Transverse colon (tissue), 4 donors: ENCODE results near the gene BEST2. TPM values are rescaled to one million over a fixed set of nuclear protein-coding genes. Genes with fewer than 3 reads are reported as not detected.

Experiments
- DNase-seq: peaks from one replicate; pipeline ENCODE4 v3.0.0-alpha.2; 2019
- H3K27ac ChIP-seq, 4 donors: fragments of 200-600 bp; sonication (generic); 2 replicates each; pipeline ENCODE4 v1.5.1; 2016 to 2018; ENCODE audit warnings: inconsistent platforms in 4 of 4
- H3K27me3 ChIP-seq: fragments of 200-600 bp; sonication (generic); 2 replicates; pipeline ENCODE4 v1.5.1; 2017; ENCODE audit warnings: inconsistent platforms
- H3K36me3 ChIP-seq, 4 donors: fragments of 200-600 bp; sonication (generic); 2 replicates each; pipeline ENCODE4 v1.5.1; 2017 to 2019; ENCODE audit warnings: inconsistent platforms in 4 of 4
- H3K4me1 ChIP-seq, 4 donors: fragments of 200-600 bp; sonication (generic); 2 replicates each; pipeline ENCODE4 v1.5.1; 2017 to 2020; ENCODE audit warnings: inconsistent platforms in 4 of 4
- H3K4me3 ChIP-seq, 4 donors: fragments of 200-600 bp; sonication (generic); 1 replicate in 1 of 4; 2 replicates in 3 of 4; pipeline versions ENCODE4 v1.5.1 to v1.6.1; 2017 to 2019; ENCODE audit warnings: inconsistent platforms in 4 of 4
- H3K9me3 ChIP-seq, 2 donors: fragments of 200-600 bp; sonication (generic); 2 replicates each; pipeline ENCODE4 v1.5.1; 2017 to 2019; ENCODE audit warnings: inconsistent platforms in 2 of 2
- EP300 ChIP-seq: sonication (generic); formaldehyde crosslinking; IDR thresholded peaks from one replicate; pipeline ENCODE4 v1.6.1; 2017; ENCODE audit warnings: antibody characterized with exemption, low read depth
- POLR2A ChIP-seq: fragments of 450-650 bp; IDR thresholded peaks from one replicate; pipeline ENCODE4 v1.6.1; 2016; ENCODE audit warnings: antibody characterized with exemption, mild to moderate bottlenecking, moderate library complexity
- POLR2AphosphoS5 ChIP-seq, 3 donors: sonication (generic); formaldehyde crosslinking; IDR thresholded peaks; one replicate each; pipeline ENCODE4 v1.6.1; 2016; ENCODE audit warnings: antibody characterized with exemption in 3 of 3
- WGBS, 2 donors: methylation state at CpG; one replicate each; pipeline ENCODE4 v1.1.5; 2018; ENCODE audit warnings: low coverage in 1 of 2; 5-methylcytosine and 5-hydroxymethylcytosine counted together
- in situ Hi-C, 4 donors: fragments of 200-750 bp; cut with MboI; loops; one replicate each; pipeline versions ENCODE4 v1.15.0 to v1.15.1; 2017; ENCODE audit warnings: low sequenced_read_pairs in 3 of 4, low pct_ligation_motif_present in 1 of 4, low pct_unique_long_range_greater_than_20kb in 1 of 4
- intact Hi-C: fragments of 100-400 bp; cut with DNase I; formaldehyde crosslinking; loops from one replicate; pipeline ENCODE4 v1.15.1; 2023; ENCODE audit warnings: low total_unique reads
- small RNA-seq, 4 donors: library from RNA; depleted of rRNA; stranded (forward); fragments of <200 nt; gene quantifications; one replicate each; pipeline ENCODE3, GENCODE V24; 2016
- total RNA-seq, 4 donors: library from RNA; depleted of rRNA; stranded (reverse); fragments of >200 nt; gene quantifications; one replicate each; pipeline ENCODE4 v1.1.0, GENCODE V29; 2016
- TF ChIP-seq, protein P1 (sequence below), 5 experiments: fragments of 200-600 bp in 3 of 5; fragments of 450-650 bp in 2 of 5; sonication (generic) in 3 of 5; IDR thresholded peaks; 1 replicate in 2 of 5; 2 replicates in 3 of 5; pipeline ENCODE4 v1.5.1; 2016 to 2017; ENCODE audit warnings: antibody characterized with exemption in 5 of 5, inconsistent platforms in 3 of 5, mild to moderate bottlenecking in 2 of 5, moderate library complexity in 1 of 5

BEST2 gene
- total RNA-seq, 4 donors from 2014 or later: 121 to 325 (median 141) TPM

DNA sequence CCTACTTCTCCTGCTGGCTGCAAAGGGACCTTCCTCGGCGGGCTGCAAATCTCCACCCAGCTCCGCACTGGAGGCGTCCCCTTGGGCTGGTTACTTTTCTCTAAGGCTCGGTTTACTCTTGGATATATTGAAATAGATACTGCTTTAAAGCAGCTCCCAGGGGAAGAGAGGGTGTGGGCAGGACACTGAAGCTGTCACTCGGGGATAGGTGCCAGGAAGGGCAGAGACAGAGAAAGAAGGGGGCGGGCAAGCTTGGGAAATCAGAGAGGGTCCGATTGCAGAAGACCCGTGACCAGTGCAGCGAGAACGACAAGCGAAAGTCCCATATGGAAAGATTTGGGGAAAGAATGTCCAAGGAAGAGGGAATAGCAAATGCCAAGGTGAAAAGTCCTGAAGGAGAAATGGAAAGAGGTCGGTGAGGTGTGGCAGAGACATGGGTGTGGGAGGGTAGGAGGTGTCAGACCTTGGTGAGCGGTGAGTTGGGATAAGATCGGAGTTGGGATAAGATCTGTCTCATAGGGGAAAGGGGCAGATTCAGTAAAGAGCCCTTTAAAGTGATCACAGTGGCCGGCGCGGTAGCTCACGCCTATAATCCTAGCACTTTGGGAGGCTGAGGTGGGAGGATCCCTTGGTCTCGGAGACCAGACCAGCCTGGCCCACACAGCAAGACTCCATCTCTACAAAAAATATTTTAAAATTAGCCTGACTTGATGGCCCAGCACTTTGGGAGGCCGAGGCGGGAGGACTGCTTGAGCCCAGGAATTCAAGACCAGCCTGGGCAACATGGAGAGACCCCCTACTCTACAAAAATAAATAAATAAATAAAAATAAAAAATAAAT lies 50.9 kb downstream of the BEST2 start:
- peak overlapping the region; percentile 80 to 88 (median 84) for H3K27ac ChIP-seq
- 36 to 42% methylated on average over 16 to 22 of the region's 22 CpGs for WGBS, 2 donors
- DNase-seq: no peak
- TF ChIP-seq, protein P1, sequence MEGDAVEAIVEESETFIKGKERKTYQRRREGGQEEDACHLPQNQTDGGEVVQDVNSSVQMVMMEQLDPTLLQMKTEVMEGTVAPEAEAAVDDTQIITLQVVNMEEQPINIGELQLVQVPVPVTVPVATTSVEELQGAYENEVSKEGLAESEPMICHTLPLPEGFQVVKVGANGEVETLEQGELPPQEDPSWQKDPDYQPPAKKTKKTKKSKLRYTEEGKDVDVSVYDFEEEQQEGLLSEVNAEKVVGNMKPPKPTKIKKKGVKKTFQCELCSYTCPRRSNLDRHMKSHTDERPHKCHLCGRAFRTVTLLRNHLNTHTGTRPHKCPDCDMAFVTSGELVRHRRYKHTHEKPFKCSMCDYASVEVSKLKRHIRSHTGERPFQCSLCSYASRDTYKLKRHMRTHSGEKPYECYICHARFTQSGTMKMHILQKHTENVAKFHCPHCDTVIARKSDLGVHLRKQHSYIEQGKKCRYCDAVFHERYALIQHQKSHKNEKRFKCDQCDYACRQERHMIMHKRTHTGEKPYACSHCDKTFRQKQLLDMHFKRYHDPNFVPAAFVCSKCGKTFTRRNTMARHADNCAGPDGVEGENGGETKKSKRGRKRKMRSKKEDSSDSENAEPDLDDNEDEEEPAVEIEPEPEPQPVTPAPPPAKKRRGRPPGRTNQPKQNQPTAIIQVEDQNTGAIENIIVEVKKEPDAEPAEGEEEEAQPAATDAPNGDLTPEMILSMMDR (IDR thresholded peaks at IDR 0.05): no peak
- peak; percentile 23 for TF ChIP-seq POLR2A
- no peak for TF ChIP-seq EP300
- TF ChIP-seq POLR2AphosphoS5 (IDR thresholded peaks at IDR 0.05): no peak
- no peaks in the 10 kb centered on the region for H3K36me3 ChIP-seq
- H3K9me3 ChIP-seq: no peaks in the 10 kb centered on the region
- peak overlapping the region; percentile 36 to 84 (median 75) for H3K4me3 ChIP-seq
- H3K4me1 ChIP-seq: peaks cover 15 to 32% (median 25%) of the 10 kb centered on the region in 4 donors
- no peaks in the 10 kb centered on the region for H3K27me3 ChIP-seq
- intact Hi-C loops: loop anchor here (5.0 kb wide), 1 partner anchor 35 kb away; no protein-coding TSS in a partner anchor
- in situ Hi-C loops: no loop called here

DNA sequence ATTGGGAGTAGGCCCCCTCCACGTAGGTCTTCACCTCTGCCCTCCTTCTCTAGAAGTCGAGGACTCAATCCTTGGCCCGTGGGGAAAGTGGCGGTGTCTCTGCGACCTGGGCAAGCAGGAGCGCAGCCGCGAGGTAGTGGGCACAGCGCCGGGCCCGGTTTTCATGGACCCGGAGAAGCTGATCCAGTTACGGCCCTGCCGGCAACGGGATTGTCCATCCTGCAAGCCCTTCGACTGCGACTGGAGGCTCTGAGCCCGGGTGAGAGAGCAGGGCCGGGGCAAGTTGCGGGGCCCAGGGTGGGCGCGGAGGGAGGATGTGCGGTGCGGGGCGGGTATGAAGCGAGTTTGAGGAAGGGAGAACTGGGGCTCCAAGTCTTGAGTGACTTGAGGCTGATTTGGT lies 52.5 kb downstream of the BEST2 start:
- TF ChIP-seq POLR2AphosphoS5 (IDR thresholded peaks at IDR 0.05) (no peak), EP300 (no peak), POLR2A (no peak)
- TF ChIP-seq, protein P1 (IDR thresholded peaks at IDR 0.05): no peak
- Histone ChIP-seq H3K4me3 (no peak overlapping the region), H3K36me3 (no peaks in the 10 kb centered on the region), H3K27me3 (no peaks in the 10 kb centered on the region), H3K9me3 (no peaks in the 10 kb centered on the region), H3K27ac (no peak overlapping the region), H3K4me1 (peaks cover 15 to 32% (median 25%) of the 10 kb centered on the region in 4 donors)
- in situ Hi-C loops (no loop called here), intact Hi-C loops (loop anchor here (5.0 kb wide), 1 partner anchor 37 kb away; no protein-coding TSS in a partner anchor)
- 93% methylated on average over 26 of the region's 26 CpGs; no CpG with 5 or more reads in 1 of the 2 donors for WGBS, 2 donors
- DNase-seq: no peak

DNA sequence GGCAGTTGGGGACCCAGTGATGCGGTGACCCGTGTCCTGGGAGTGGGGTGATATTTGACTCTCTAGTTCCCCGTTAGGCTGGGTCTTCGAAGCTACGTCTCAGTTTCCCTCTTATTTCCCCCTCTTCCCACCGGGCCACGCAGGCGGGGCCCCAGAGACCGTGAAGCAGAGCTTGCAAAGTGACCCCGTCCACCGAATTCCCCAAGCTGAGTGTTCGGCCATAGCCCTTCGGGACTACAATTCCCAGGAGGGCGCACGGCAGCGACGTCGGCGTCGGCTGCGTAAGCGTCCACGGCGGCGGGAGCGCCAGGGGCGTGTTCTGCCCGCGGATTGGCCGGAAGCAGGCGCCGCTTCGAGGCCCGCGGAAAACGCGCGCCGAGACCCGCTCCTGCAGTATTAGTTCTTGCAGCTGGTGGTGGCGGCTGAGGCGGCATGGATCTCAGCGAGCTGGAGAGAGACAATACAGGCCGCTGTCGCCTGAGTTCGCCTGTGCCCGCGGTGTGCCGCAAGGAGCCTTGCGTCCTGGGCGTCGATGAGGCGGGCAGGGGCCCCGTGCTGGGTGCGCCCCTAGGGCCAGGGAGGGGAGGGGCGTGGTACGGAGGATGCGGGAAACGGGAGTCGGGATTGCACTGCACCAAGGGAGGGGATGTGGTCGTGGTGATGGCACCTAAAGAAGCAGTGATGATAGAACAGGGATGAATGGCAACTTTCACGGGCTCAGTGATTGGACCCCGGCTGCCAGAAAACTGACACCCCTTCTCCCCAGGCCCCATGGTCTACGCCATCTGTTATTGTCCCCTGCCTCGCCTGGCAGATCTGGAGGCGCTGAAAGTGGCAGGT lies 54.9 kb downstream of the BEST2 start, which contains the start of gene RNASEH2A:
TSS of gene RNASEH2A (plus strand) at position 343 of the 840 bp plus-strand sequence. CDS start at position 433, 90 bp downstream.
- no peaks in the 10 kb centered on the region for H3K27me3 ChIP-seq
- peak within 1 kb of the TSS; percentile 63 to 83 (median 71) for H3K27ac ChIP-seq
- TF ChIP-seq EP300 (no peak), POLR2A (no peak), POLR2AphosphoS5 (IDR thresholded peaks at IDR 0.05) (peak in 2 of 3 donors; percentile 21 to 54)
- TF ChIP-seq, protein P1 (IDR thresholded peaks at IDR 0.05): peak in 2 of 5 experiments; percentile 6 to 17
- in situ Hi-C loops: no loop called here
- peak within 1 kb of the TSS; percentile 38 to 61 (median 46) for H3K4me3 ChIP-seq
- H3K36me3 ChIP-seq: no peaks in the 10 kb centered on the region
- no peaks in the 10 kb centered on the region for H3K9me3 ChIP-seq
- 4 to 15% methylated on average over 6 to 66 of the region's 66 CpGs for WGBS, 2 donors
- intact Hi-C loops: no loop called here
- DNase-seq: peak; percentile 92
- H3K4me1 ChIP-seq: peaks cover 10 to 20% (median 17%) of the 10 kb centered on the region in 4 donors

Small RNA genes within 50 kb of the gene (small RNA-seq; reads per million reads assigned to genes)
- 0 to 0.14 (median 0) reads per million in 4 donors for gene MIR5684
- 57.7 to 125 (median 102) reads per million in 4 donors for gene SNORD41

Other genes with a start within 250 kb of the BEST2 start
- gene ZNF564, start 200.3 kb upstream of the BEST2 start, total RNA-seq: 10 to 100 TPM; 16.4 to 25.6 (median 19.6) TPM
- gene ZNF490, start 141.0 kb upstream of the BEST2 start, total RNA-seq: 10 to 100 TPM in 2 of 4 donors, 1 to 10 TPM in 2; 6.7 to 54.9 (median 10.8) TPM
- 10 to 100 TPM; 17.5 to 83.0 (median 24.9) TPM for gene ZNF791, start 140.9 kb upstream of the BEST2 start, total RNA-seq
- gene MAN2B1, start 85.0 kb upstream of the BEST2 start, total RNA-seq: 100 to 1,000 TPM in 1 of 4 donors, 10 to 100 TPM in 3; 52.4 to 272 (median 70.1) TPM
- gene WDR83, start 85.0 kb upstream of the BEST2 start, total RNA-seq: 10 to 100 TPM in 1 of 4 donors, 1 to 10 TPM in 2, not detected in 1; 7.6 to 36.3 (median 9.4) TPM
- 100 to 1,000 TPM; 117 to 139 (median 128) TPM for gene DHPS, start 69.9 kb upstream of the BEST2 start, total RNA-seq
- not detected for gene GNG14, start 63.8 kb upstream of the BEST2 start, total RNA-seq
- 1 to 10 TPM; 3.2 to 8.1 (median 4.9) TPM for gene FBXW9, start 55.2 kb upstream of the BEST2 start, total RNA-seq
- gene TNPO2, start 27.9 kb upstream of the BEST2 start, total RNA-seq: 100 to 1,000 TPM in 1 of 4 donors, 10 to 100 TPM in 3; 39.2 to 128 (median 62.7) TPM
- 100 to 1,000 TPM; 295 to 760 (median 327) TPM for gene TRIR, start 17.1 kb upstream of the BEST2 start, total RNA-seq
- 10 to 100 TPM; 18.3 to 75.2 (median 43.6) TPM for gene GET3, start 14.3 kb upstream of the BEST2 start, total RNA-seq
- 100 to 1,000 TPM; 138 to 387 (median 215) TPM for gene HOOK2, start 23.8 kb downstream of the BEST2 start, total RNA-seq
- gene JUNB, start 39.7 kb downstream of the BEST2 start, total RNA-seq: 100 to 1,000 TPM; 386 to 857 (median 664) TPM
- 100 to 1,000 TPM; 172 to 357 (median 198) TPM for gene PRDX2, start 50.0 kb downstream of the BEST2 start, total RNA-seq
- 1 to 10 TPM in 1 of 4 donors, not detected in 3; 1.6 TPM for gene THSD8, start 50.3 kb downstream of the BEST2 start, total RNA-seq
- 10 to 100 TPM in 1 of 4 donors, 1 to 10 TPM in 2, not detected in 1; 2.7 to 17.5 (median 4.0) TPM for gene RNASEH2A, start 54.8 kb downstream of the BEST2 start, total RNA-seq
- not detected for gene RTBDN, start 82.8 kb downstream of the BEST2 start, total RNA-seq
- 1 to 10 TPM in 1 of 4 donors, under 1 TPM in 2, not detected in 1; 0.64 to 2.4 (median 0.82) TPM for gene MAST1, start 86.7 kb downstream of the BEST2 start, total RNA-seq
- 10 to 100 TPM; 24.6 to 34.4 (median 34.4) TPM for gene DNASE2, start 129.7 kb downstream of the BEST2 start, total RNA-seq
- under 1 TPM in 1 of 4 donors, not detected in 3; 0.32 TPM for gene KLF1, start 135.4 kb downstream of the BEST2 start, total RNA-seq
- 10 to 100 TPM in 3 of 4 donors, 1 to 10 TPM in 1; 1.9 to 43.4 (median 33.2) TPM for gene GCDH, start 139.4 kb downstream of the BEST2 start, total RNA-seq
- gene SYCE2, start 167.5 kb downstream of the BEST2 start, total RNA-seq: under 1 TPM in 1 of 4 donors, not detected in 3; 0.68 TPM
- 10 to 100 TPM; 18.0 to 40.8 (median 32.6) TPM for gene FARSA, start 181.9 kb downstream of the BEST2 start, total RNA-seq
- gene CALR, start 186.8 kb downstream of the BEST2 start, total RNA-seq: 100 to 1,000 TPM; 181 to 444 (median 317) TPM
- 10 to 100 TPM; 57.9 to 87.9 (median 75.9) TPM for gene RAD23A, start 194.1 kb downstream of the BEST2 start, total RNA-seq
- gene GADD45GIP1, start 205.4 kb downstream of the BEST2 start, total RNA-seq: 10 to 100 TPM; 28.6 to 55.0 (median 33.6) TPM
- gene DAND5, start 217.8 kb downstream of the BEST2 start, total RNA-seq: under 1 TPM in 2 of 4 donors, not detected in 2; 0.27 to 0.32 TPM
- gene NFIX, start 243.7 kb downstream of the BEST2 start, total RNA-seq: 10 to 100 TPM; 25.4 to 53.1 (median 29.3) TPM